Spleen (tissue), 7 donors: ENCODE data around the gene C3orf22.

Experiments used
- POLR2A ChIP-seq, 3 donors: fragments of 450-650 bp; IDR thresholded peaks; one replicate each; pipeline ENCODE4 v1.5.1; 2017; ENCODE audit warnings: antibody characterized with exemption in 3 of 3, mild to moderate bottlenecking in 1 of 3
- POLR2AphosphoS5 ChIP-seq, 3 donors: sonication (generic); formaldehyde crosslinking; IDR thresholded peaks; one replicate each; pipeline ENCODE4 v1.5.1; 2017; ENCODE audit warnings: antibody characterized with exemption in 3 of 3
- TF ChIP-seq, protein P1 (sequence below), 11 experiments: fragments of 200-600 bp in 7 of 11; fragments of 450-650 bp in 4 of 11; sonication (generic) in 4 of 11; IDR thresholded peaks in 8 of 11; conservative IDR thresholded peaks in 3 of 11; 1 replicate in 7 of 11; 2 replicates in 4 of 11; pipeline versions ENCODE4 v1.4.0 to v1.8.0; 2016 to 2021; ENCODE audit warnings: antibody characterized with exemption in 11 of 11, inconsistent platforms in 4 of 11, mild to moderate bottlenecking in 1 of 11
- donor health status: DM: no; HTN: no; CAD: no; lungs with moderate emphysema.
- donor health status: DM: no; HTN: no; CAD: no.
- donor health status: DM: no; HTN: no; CAD: no.

DNA sequence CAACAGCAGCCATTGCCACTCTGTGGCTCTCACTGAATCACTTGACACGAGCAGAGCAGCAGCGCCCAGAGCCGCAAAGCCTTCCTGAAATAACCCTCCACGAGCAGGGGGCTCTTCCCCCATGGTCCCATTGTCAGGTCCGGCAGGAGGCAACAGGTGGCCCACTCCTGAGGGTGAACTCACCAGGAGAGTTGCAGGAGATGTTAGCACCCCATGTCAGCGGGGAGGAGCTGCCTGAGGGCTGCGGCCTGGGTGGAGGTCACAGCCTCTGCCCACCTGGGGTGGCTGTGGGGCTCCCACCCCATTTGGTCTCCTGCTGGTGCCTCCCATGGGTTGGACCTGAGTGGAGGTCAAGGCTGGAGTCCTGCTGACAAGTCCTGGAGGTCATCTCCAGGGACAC, 12.3 kb upstream of the C3orf22 start:
- TF ChIP-seq, protein P1, sequence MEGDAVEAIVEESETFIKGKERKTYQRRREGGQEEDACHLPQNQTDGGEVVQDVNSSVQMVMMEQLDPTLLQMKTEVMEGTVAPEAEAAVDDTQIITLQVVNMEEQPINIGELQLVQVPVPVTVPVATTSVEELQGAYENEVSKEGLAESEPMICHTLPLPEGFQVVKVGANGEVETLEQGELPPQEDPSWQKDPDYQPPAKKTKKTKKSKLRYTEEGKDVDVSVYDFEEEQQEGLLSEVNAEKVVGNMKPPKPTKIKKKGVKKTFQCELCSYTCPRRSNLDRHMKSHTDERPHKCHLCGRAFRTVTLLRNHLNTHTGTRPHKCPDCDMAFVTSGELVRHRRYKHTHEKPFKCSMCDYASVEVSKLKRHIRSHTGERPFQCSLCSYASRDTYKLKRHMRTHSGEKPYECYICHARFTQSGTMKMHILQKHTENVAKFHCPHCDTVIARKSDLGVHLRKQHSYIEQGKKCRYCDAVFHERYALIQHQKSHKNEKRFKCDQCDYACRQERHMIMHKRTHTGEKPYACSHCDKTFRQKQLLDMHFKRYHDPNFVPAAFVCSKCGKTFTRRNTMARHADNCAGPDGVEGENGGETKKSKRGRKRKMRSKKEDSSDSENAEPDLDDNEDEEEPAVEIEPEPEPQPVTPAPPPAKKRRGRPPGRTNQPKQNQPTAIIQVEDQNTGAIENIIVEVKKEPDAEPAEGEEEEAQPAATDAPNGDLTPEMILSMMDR (IDR thresholded peaks at IDR 0.05 in 8 of 11, conservative IDR thresholded peaks at IDR 0.05 in 3 of 11) = no peak
- no peak for TF ChIP-seq POLR2A (IDR thresholded peaks at IDR 0.05)
- TF ChIP-seq POLR2AphosphoS5 (IDR thresholded peaks at IDR 0.05) = no peak
